HCT116 (cell line): ENCODE data around the gene MTOR.

Source experiments
- CBX3 ChIP-seq: IDR thresholded peaks from 2 replicates; pipeline ENCODE4 v1.6.1; 2012; ENCODE audit warnings: low read depth
- EZH2 ChIP-seq: fragments of 200-600 bp; sonication (generic); IDR thresholded peaks from 2 replicates; pipeline ENCODE4 v1.6.1; 2017; ENCODE audit warnings: antibody characterized with exemption, mixed run types
- JUND ChIP-seq: IDR thresholded peaks from 2 replicates; pipeline ENCODE4 v1.6.1; 2012
- POLR2A ChIP-seq: IDR thresholded peaks from 2 replicates; pipeline ENCODE4 v1.7.0; 2011; ENCODE audit warnings: borderline replicate concordance; ENCODE audit not compliant: insufficient read depth, insufficient read length; ENCODE audit errors: extremely low read depth
- POLR2AphosphoS5 ChIP-seq: IDR thresholded peaks from 2 replicates; pipeline ENCODE4 v1.6.1; 2011; ENCODE audit warnings: mild to moderate bottlenecking, low read depth, low read length, moderate library complexity
- SP1 ChIP-seq: IDR thresholded peaks from 2 replicates; pipeline ENCODE4 v1.6.1; 2012; ENCODE audit warnings: low read depth
- YY1 ChIP-seq: IDR thresholded peaks from 2 replicates; pipeline ENCODE4 v1.6.1; 2011; ENCODE audit warnings: low read length, low read depth, moderate library complexity, mild to moderate bottlenecking; ENCODE audit not compliant: insufficient replicate concordance; ENCODE audit errors: extremely low read depth
- TF ChIP-seq, protein P1 (sequence below), 3 experiments: fragments of 200-600 bp in 1 of 3; sonication (generic) in 1 of 3; IDR thresholded peaks in 2 of 3; conservative IDR thresholded peaks in 1 of 3; 2 replicates each; pipeline ENCODE4 v1.5.1; 2012 to 2017; ENCODE audit warnings: low read depth in 2 of 3, low read length in 2 of 3, antibody characterized with exemption in 1 of 3, borderline replicate concordance in 1 of 3, control low read depth in 1 of 3, mild to moderate bottlenecking in 1 of 3, mixed read lengths in 1 of 3, mixed run types in 1 of 3, moderate library complexity in 1 of 3; ENCODE audit not compliant: insufficient read depth in 1 of 3
- TF ChIP-seq, protein P2 (sequence below): IDR thresholded peaks from 2 replicates; pipeline ENCODE4 v1.6.1; 2012; ENCODE audit warnings: low read depth
- TF ChIP-seq, protein P3 (sequence below): IDR thresholded peaks from 2 replicates; pipeline ENCODE4 v1.6.1; 2012
- TF ChIP-seq, protein P4 (sequence below): IDR thresholded peaks from 2 replicates; pipeline ENCODE4 v1.6.1; 2011; ENCODE audit warnings: mild to moderate bottlenecking, low read length, moderate library complexity; ENCODE audit not compliant: insufficient replicate concordance; ENCODE audit errors: extremely low read depth

DNA sequence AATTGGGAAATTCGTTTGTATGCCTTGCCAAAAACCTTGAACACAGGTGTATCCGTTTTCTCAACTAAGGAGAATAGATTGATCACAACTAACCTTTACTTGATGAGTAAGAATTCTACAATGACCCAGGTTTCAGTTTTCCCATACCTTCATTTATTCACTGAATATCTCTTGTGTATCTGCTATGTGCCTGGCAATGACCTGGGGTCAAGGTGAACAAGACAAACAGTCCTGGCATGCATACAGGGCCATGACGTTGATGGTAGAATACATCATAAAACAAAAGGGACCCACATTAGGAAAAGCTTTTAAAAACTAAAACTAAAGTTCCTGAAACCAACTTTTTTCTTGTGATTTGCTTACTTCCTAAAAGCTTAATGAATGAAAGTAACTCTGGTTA, 130.5 kb downstream of the MTOR start:
- TF ChIP-seq, protein P1, sequence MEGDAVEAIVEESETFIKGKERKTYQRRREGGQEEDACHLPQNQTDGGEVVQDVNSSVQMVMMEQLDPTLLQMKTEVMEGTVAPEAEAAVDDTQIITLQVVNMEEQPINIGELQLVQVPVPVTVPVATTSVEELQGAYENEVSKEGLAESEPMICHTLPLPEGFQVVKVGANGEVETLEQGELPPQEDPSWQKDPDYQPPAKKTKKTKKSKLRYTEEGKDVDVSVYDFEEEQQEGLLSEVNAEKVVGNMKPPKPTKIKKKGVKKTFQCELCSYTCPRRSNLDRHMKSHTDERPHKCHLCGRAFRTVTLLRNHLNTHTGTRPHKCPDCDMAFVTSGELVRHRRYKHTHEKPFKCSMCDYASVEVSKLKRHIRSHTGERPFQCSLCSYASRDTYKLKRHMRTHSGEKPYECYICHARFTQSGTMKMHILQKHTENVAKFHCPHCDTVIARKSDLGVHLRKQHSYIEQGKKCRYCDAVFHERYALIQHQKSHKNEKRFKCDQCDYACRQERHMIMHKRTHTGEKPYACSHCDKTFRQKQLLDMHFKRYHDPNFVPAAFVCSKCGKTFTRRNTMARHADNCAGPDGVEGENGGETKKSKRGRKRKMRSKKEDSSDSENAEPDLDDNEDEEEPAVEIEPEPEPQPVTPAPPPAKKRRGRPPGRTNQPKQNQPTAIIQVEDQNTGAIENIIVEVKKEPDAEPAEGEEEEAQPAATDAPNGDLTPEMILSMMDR (IDR thresholded peaks at IDR 0.05 in 2 of 3, conservative IDR thresholded peaks at IDR 0.05 in 1 of 3; ENCODE audit: borderline replicate concordance in 1 of 3, insufficient read depth in 1 of 3, low read depth in 2 of 3, low read length in 2 of 3) = no peak
- TF ChIP-seq, protein P2, sequence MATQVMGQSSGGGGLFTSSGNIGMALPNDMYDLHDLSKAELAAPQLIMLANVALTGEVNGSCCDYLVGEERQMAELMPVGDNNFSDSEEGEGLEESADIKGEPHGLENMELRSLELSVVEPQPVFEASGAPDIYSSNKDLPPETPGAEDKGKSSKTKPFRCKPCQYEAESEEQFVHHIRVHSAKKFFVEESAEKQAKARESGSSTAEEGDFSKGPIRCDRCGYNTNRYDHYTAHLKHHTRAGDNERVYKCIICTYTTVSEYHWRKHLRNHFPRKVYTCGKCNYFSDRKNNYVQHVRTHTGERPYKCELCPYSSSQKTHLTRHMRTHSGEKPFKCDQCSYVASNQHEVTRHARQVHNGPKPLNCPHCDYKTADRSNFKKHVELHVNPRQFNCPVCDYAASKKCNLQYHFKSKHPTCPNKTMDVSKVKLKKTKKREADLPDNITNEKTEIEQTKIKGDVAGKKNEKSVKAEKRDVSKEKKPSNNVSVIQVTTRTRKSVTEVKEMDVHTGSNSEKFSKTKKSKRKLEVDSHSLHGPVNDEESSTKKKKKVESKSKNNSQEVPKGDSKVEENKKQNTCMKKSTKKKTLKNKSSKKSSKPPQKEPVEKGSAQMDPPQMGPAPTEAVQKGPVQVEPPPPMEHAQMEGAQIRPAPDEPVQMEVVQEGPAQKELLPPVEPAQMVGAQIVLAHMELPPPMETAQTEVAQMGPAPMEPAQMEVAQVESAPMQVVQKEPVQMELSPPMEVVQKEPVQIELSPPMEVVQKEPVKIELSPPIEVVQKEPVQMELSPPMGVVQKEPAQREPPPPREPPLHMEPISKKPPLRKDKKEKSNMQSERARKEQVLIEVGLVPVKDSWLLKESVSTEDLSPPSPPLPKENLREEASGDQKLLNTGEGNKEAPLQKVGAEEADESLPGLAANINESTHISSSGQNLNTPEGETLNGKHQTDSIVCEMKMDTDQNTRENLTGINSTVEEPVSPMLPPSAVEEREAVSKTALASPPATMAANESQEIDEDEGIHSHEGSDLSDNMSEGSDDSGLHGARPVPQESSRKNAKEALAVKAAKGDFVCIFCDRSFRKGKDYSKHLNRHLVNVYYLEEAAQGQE = no peak
- TF ChIP-seq SP1 = no peak
- no peak for TF ChIP-seq POLR2A
- no peak for TF ChIP-seq JUND
- TF ChIP-seq, protein P3, sequence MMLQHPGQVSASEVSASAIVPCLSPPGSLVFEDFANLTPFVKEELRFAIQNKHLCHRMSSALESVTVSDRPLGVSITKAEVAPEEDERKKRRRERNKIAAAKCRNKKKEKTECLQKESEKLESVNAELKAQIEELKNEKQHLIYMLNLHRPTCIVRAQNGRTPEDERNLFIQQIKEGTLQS = no peak
- TF ChIP-seq YY1 = no peak
- TF ChIP-seq POLR2AphosphoS5 = no peak
- no peak for TF ChIP-seq CBX3
- TF ChIP-seq EZH2 = no peak
- TF ChIP-seq, protein P4, sequence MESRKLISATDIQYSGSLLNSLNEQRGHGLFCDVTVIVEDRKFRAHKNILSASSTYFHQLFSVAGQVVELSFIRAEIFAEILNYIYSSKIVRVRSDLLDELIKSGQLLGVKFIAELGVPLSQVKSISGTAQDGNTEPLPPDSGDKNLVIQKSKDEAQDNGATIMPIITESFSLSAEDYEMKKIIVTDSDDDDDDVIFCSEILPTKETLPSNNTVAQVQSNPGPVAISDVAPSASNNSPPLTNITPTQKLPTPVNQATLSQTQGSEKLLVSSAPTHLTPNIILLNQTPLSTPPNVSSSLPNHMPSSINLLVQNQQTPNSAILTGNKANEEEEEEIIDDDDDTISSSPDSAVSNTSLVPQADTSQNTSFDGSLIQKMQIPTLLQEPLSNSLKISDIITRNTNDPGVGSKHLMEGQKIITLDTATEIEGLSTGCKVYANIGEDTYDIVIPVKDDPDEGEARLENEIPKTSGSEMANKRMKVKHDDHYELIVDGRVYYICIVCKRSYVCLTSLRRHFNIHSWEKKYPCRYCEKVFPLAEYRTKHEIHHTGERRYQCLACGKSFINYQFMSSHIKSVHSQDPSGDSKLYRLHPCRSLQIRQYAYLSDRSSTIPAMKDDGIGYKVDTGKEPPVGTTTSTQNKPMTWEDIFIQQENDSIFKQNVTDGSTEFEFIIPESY = no peak
